Astrocyte (in vitro differentiated cells and primary cell): ENCODE data around the gene GABARAP. TPM values are rescaled to one million over a fixed set of nuclear protein-coding genes. Genes with fewer than 3 reads are reported as not detected.

ENCODE experiments used
- DNase-seq: peaks from one replicate; pipeline ENCODE4 v3.0.0-alpha.2; 2010; ENCODE audit warnings: low read depth
- FAIRE-seq: peaks from 2 replicates; lab custom pipeline; 2011; peaks lifted over from hg19 to GRCh38; lab: Jason Lieb, UNC
- H2AFZ ChIP-seq: 2 replicates; pipeline ENCODE4 v1.6.0; 2012; ENCODE audit warnings: low read depth, low read length, inconsistent platforms
- H3K27ac ChIP-seq: 2 replicates; pipeline ENCODE4 v1.5.1; 2011; ENCODE audit warnings: low read depth, low read length, inconsistent platforms
- H3K27me3 ChIP-seq: 2 replicates; pipeline ENCODE4 v1.6.0; 2011; ENCODE audit warnings: low read length, inconsistent platforms; ENCODE audit not compliant: insufficient read depth
- H3K36me3 ChIP-seq: 2 replicates; pipeline ENCODE4 v1.5.1; 2011; ENCODE audit warnings: low read length, inconsistent platforms; ENCODE audit not compliant: insufficient read depth
- H3K4me1 ChIP-seq: 2 replicates; pipeline ENCODE4 v1.5.1; 2011; ENCODE audit warnings: low read length, inconsistent platforms; ENCODE audit not compliant: insufficient read depth
- H3K4me2 ChIP-seq: 2 replicates; pipeline ENCODE4 v1.6.0; 2012; ENCODE audit warnings: low read length, inconsistent platforms
- H3K4me3 ChIP-seq: 2 replicates; pipeline ENCODE4 v1.5.1; 2011; ENCODE audit warnings: low read depth, mild to moderate bottlenecking, low read length, inconsistent platforms; ENCODE audit not compliant: insufficient read depth
- H3K79me2 ChIP-seq: 2 replicates; pipeline ENCODE4 v1.6.0; 2012; ENCODE audit warnings: mild to moderate bottlenecking, low read length, inconsistent platforms; ENCODE audit not compliant: insufficient read depth
- H3K9ac ChIP-seq: 2 replicates; pipeline ENCODE4 v1.6.0; 2012; ENCODE audit warnings: mild to moderate bottlenecking, low read length, inconsistent platforms
- H3K9me3 ChIP-seq: 2 replicates; pipeline ENCODE4 v1.5.1; 2012; ENCODE audit warnings: low read depth, mild to moderate bottlenecking, low read length, inconsistent platforms; ENCODE audit not compliant: insufficient read depth
- H4K20me1 ChIP-seq: 2 replicates; pipeline ENCODE4 v1.6.0; 2012; ENCODE audit warnings: low read length, inconsistent platforms; ENCODE audit not compliant: insufficient read depth
- H3K27ac Mint-ChIP-seq: one replicate; pipeline ENCODE4 v1.8.0; 2021; ENCODE audit warnings: mild to moderate bottlenecking, mixed read lengths; ENCODE audit not compliant: unreplicated experiment
- H3K27me3 Mint-ChIP-seq: one replicate; pipeline ENCODE4 v1.8.0; 2021; ENCODE audit warnings: low read depth, mixed read lengths; ENCODE audit not compliant: unreplicated experiment
- H3K36me3 Mint-ChIP-seq: one replicate; pipeline ENCODE4 v1.8.0; 2021; ENCODE audit warnings: low read depth, mixed read lengths; ENCODE audit not compliant: unreplicated experiment
- H3K4me1 Mint-ChIP-seq: one replicate; pipeline ENCODE4 v1.8.0; 2021; ENCODE audit warnings: low read depth, mixed read lengths; ENCODE audit not compliant: unreplicated experiment
- H3K4me3 Mint-ChIP-seq: one replicate; pipeline ENCODE4 v1.8.0; 2021; ENCODE audit warnings: mild to moderate bottlenecking, moderate library complexity, mixed read lengths; ENCODE audit not compliant: unreplicated experiment
- H3K9me3 Mint-ChIP-seq: one replicate; pipeline ENCODE4 v1.8.0; 2021; ENCODE audit warnings: mild to moderate bottlenecking, mixed read lengths; ENCODE audit not compliant: unreplicated experiment
- CTCF ChIP-seq: IDR thresholded peaks from 2 replicates; pipeline ENCODE4 v1.5.1; 2011; ENCODE audit warnings: low read depth, mild to moderate bottlenecking, inconsistent platforms, low read length, moderate library complexity; ENCODE audit not compliant: insufficient read depth
- EZH2 ChIP-seq: IDR thresholded peaks from 2 replicates; pipeline ENCODE4 v1.6.1; 2012; ENCODE audit warnings: mild to moderate bottlenecking, low read length, inconsistent platforms; ENCODE audit not compliant: insufficient read depth
- total RNA-seq: library from RNA; stranded (reverse); gene quantifications from 2 replicates; pipeline ENCODE4 v1.2.1, GENCODE V29; 2021

GABARAP gene
- total RNA-seq, 1 donor from 2014 or later, result 434 TPM

DNA sequence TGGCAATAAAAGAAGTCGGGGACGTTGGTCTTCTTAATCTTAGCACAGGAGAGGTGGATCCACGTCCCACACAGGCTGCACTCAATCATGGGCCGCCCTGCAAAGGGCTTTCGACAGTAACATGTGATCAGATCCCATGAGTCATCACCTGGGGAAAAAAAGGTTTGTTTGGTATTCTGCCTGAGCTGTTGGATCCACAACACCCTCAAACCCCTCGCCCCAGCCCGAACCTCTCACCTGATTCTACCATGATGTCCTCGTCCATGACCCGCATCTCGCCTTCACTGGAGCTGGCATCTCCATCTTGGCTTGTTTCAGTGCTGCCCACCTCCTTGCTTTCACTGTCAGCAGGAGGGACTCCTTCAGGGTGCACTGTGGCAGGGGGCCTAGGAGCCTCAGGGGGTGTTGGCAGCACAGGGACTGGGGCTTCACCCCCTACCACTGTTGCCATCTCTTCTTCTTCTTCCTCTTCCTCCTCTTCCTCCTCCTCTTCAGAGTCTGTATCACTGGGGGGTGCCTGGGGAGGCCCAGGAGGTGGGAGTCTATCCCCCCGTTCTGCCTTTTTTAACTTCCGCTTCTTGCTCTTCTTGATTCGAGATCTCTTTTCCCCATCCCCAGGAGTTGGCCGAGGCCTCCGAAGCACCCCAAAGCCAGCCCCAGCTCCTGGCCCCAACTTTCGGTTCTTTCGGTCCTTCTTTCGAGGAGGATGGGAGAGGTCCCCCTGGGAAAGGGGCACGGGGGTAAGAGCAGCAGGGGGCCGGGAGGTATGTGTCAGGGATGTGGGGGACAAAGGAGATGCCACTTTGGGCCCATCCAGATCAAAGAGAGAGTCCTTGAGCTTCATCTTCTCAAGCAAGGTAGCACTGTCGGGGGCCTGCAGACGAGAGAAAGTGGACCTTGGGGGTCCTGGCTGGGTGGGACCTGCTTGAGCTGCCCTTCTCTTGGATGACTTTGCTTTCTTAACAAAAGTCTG is 6.3 kb downstream of the GABARAP start:
- H3K9me3 Mint-ChIP-seq, result no peaks in the 10 kb centered on the region
- H3K4me1 ChIP-seq, result peaks cover 46% of the 10 kb centered on the region
- H3K36me3 Mint-ChIP-seq, result peaks cover 21% of the 10 kb centered on the region
- H3K27me3 Mint-ChIP-seq, result no peaks in the 10 kb centered on the region
- peaks cover 90% of the 10 kb centered on the region for H3K79me2 ChIP-seq
- no peaks in the 10 kb centered on the region for H3K9me3 ChIP-seq
- H3K4me2 ChIP-seq, result peak overlapping the region; percentile 91
- FAIRE-seq, result no peak
- DNase-seq, result peak; percentile 40
- H3K4me3 Mint-ChIP-seq, result peak overlapping the region; percentile 85
- peaks cover 30% of the 10 kb centered on the region for H3K36me3 ChIP-seq
- peaks cover 47% of the 10 kb centered on the region for H4K20me1 ChIP-seq
- peak overlapping the region; percentile 96 for H3K9ac ChIP-seq
- no peaks in the 10 kb centered on the region for H3K27me3 ChIP-seq
- H3K27ac ChIP-seq, result peak overlapping the region; percentile 24
- peaks cover 47% of the 10 kb centered on the region for H3K4me1 Mint-ChIP-seq
- H3K27ac Mint-ChIP-seq, result peak overlapping the region; percentile 69
- no peak overlapping the region for H3K4me3 ChIP-seq
- no peak overlapping the region for H2AFZ ChIP-seq
- TF ChIP-seq EZH2 (no peak), CTCF (no peak)

- FAIRE-seq, result no peak
- Mint-ChIP-seq H3K36me3 (peaks cover 21% of the 10 kb centered on the region), H3K27ac (peak within 1 kb of the TSS; percentile 96), H3K4me1 (peaks cover 38% of the 10 kb centered on the region), H3K9me3 (peaks cover 1% of the 10 kb centered on the region), H3K27me3 (no peaks in the 10 kb centered on the region), H3K4me3 (peak within 1 kb of the TSS; percentile 95)
- H3K79me2 ChIP-seq, result peaks cover 93% of the 10 kb centered on the region
- peaks cover 57% of the 10 kb centered on the region for H4K20me1 ChIP-seq
- H3K9ac ChIP-seq, result peak within 1 kb of the TSS; percentile 92
- H3K27me3 ChIP-seq, result no peaks in the 10 kb centered on the region
- peak within 1 kb of the TSS; percentile 76 for H3K27ac ChIP-seq
- peak; percentile 83 for DNase-seq
- H3K4me3 ChIP-seq, result peak within 1 kb of the TSS; percentile 79
- peaks cover 20% of the 10 kb centered on the region for H3K36me3 ChIP-seq
- peaks cover 33% of the 10 kb centered on the region for H3K4me1 ChIP-seq
- H3K4me2 ChIP-seq, result peak within 1 kb of the TSS; percentile 91
- TF ChIP-seq CTCF, result no peak
- no peak for TF ChIP-seq EZH2
- no peak within 1 kb of the TSS for H2AFZ ChIP-seq
- H3K9me3 ChIP-seq, result no peaks in the 10 kb centered on the region
Observed at GRCh38 chr17:7234083-7234951, 7.9 kb downstream of the GABARAP start, which contains the start of gene DVL2. Gene DVL2, minus strand, starts transcription at chr17:7234517. Its CDS starts 255 bp downstream, at chr17:7234262.
